MM.1S (cell line): ENCODE results near the gene SMIM35.

Experiments
- EZH2 ChIP-seq: fragments of 300-600 bp; sonication (generic); optimal IDR thresholded peaks from 2 replicates; pipeline ENCODE3; 2017; ENCODE audit warnings: low read depth, mild to moderate bottlenecking, antibody characterized with exemption, low read length, mixed read lengths
- TF ChIP-seq, protein P1 (sequence below): fragments of 300-600 bp; sonication (generic); IDR thresholded peaks from 2 replicates; pipeline ENCODE4 v1.5.1; 2016; ENCODE audit warnings: antibody characterized with exemption, low read length, mixed read lengths

- TF ChIP-seq, protein P1, sequence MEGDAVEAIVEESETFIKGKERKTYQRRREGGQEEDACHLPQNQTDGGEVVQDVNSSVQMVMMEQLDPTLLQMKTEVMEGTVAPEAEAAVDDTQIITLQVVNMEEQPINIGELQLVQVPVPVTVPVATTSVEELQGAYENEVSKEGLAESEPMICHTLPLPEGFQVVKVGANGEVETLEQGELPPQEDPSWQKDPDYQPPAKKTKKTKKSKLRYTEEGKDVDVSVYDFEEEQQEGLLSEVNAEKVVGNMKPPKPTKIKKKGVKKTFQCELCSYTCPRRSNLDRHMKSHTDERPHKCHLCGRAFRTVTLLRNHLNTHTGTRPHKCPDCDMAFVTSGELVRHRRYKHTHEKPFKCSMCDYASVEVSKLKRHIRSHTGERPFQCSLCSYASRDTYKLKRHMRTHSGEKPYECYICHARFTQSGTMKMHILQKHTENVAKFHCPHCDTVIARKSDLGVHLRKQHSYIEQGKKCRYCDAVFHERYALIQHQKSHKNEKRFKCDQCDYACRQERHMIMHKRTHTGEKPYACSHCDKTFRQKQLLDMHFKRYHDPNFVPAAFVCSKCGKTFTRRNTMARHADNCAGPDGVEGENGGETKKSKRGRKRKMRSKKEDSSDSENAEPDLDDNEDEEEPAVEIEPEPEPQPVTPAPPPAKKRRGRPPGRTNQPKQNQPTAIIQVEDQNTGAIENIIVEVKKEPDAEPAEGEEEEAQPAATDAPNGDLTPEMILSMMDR = no peak
- no peak for TF ChIP-seq EZH2
These were observed 2.5 kb downstream of the SMIM35 start for GRCh38 chr11:118084247-118084646.
